Stomach (tissue), 4 donors: ENCODE results near the gene GSDME.

Experiments
- EP300 ChIP-seq: sonication (generic); formaldehyde crosslinking; IDR thresholded peaks from one replicate; pipeline ENCODE4 v1.6.1; 2017; ENCODE audit warnings: antibody characterized with exemption
- POLR2A ChIP-seq, 4 donors: fragments of 450-650 bp; IDR thresholded peaks; one replicate each; pipeline ENCODE4 v1.6.1; 2016; ENCODE audit warnings: antibody characterized with exemption in 4 of 4, control low read depth in 2 of 4, mild to moderate bottlenecking in 1 of 4, moderate library complexity in 1 of 4
- POLR2AphosphoS5 ChIP-seq, 3 donors: sonication (generic); formaldehyde crosslinking; IDR thresholded peaks; one replicate each; pipeline ENCODE4 v1.6.1; 2016; ENCODE audit warnings: antibody characterized with exemption in 3 of 3
- TF ChIP-seq, protein P1 (sequence below), 7 experiments: fragments of 450-650 bp in 4 of 7; fragments of 200-600 bp in 3 of 7; sonication (generic) in 3 of 7; IDR thresholded peaks; one replicate each; pipeline ENCODE4 v1.5.1; 2016 to 2019; ENCODE audit warnings: antibody characterized with exemption in 7 of 7, control low read depth in 2 of 7, mild to moderate bottlenecking in 1 of 7

GRCh38 chr7:24709585-24710360 lies 47.5 kb downstream of the GSDME start:
- TF ChIP-seq, protein P1, sequence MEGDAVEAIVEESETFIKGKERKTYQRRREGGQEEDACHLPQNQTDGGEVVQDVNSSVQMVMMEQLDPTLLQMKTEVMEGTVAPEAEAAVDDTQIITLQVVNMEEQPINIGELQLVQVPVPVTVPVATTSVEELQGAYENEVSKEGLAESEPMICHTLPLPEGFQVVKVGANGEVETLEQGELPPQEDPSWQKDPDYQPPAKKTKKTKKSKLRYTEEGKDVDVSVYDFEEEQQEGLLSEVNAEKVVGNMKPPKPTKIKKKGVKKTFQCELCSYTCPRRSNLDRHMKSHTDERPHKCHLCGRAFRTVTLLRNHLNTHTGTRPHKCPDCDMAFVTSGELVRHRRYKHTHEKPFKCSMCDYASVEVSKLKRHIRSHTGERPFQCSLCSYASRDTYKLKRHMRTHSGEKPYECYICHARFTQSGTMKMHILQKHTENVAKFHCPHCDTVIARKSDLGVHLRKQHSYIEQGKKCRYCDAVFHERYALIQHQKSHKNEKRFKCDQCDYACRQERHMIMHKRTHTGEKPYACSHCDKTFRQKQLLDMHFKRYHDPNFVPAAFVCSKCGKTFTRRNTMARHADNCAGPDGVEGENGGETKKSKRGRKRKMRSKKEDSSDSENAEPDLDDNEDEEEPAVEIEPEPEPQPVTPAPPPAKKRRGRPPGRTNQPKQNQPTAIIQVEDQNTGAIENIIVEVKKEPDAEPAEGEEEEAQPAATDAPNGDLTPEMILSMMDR (IDR thresholded peaks at IDR 0.05): no peak
- TF ChIP-seq EP300 (no peak), POLR2AphosphoS5 (IDR thresholded peaks at IDR 0.05) (no peak), POLR2A (IDR thresholded peaks at IDR 0.05) (no peak)
